Type B pancreatic cell (in vitro differentiated cells): ENCODE measurements around the gene MAVS. TPM values are rescaled to one million over a fixed set of nuclear protein-coding genes. Genes with fewer than 3 reads are reported as not detected.

Source experiments
- DNase-seq: peaks from one replicate; pipeline ENCODE4 v3.0.0; 2021; ENCODE audit warnings: mixed read lengths; ENCODE audit not compliant: unreplicated experiment; ENCODE audit errors: extremely low spot score
- H3K27ac Mint-ChIP-seq: 2 replicates; pipeline ENCODE4 v1.8.0; 2021; ENCODE audit warnings: mild to moderate bottlenecking, mixed read lengths
- H3K27me3 Mint-ChIP-seq: 2 replicates; pipeline ENCODE4 v1.8.0; 2021; ENCODE audit warnings: mixed read lengths
- H3K36me3 Mint-ChIP-seq: 2 replicates; pipeline ENCODE4 v1.8.0; 2021; ENCODE audit warnings: mixed read lengths
- H3K4me1 Mint-ChIP-seq: one replicate; pipeline ENCODE4 v1.8.0; 2021; ENCODE audit warnings: mixed read lengths; ENCODE audit not compliant: unreplicated experiment
- H3K4me3 Mint-ChIP-seq: 2 replicates; pipeline ENCODE4 v1.8.0; 2021; ENCODE audit warnings: mild to moderate bottlenecking, mixed read lengths
- H3K9me3 Mint-ChIP-seq: 2 replicates; pipeline ENCODE4 v1.8.0; 2021; ENCODE audit warnings: mixed read lengths
- total RNA-seq: library from RNA; stranded (reverse); gene quantifications from 2 replicates; pipeline ENCODE4 v1.2.1, GENCODE V29; 2021; ENCODE audit warnings: low replicate concordance
- TF ChIP-seq, protein P1 (sequence below): fragments of 200-600 bp; sonication (generic); conservative IDR thresholded peaks from 2 replicates; pipeline ENCODE4 v1.5.0; 2021; ENCODE audit warnings: antibody characterized with exemption, mild to moderate bottlenecking

The MAVS gene
- total RNA-seq, 1 donor from 2014 or later: 44.5 TPM

DNA sequence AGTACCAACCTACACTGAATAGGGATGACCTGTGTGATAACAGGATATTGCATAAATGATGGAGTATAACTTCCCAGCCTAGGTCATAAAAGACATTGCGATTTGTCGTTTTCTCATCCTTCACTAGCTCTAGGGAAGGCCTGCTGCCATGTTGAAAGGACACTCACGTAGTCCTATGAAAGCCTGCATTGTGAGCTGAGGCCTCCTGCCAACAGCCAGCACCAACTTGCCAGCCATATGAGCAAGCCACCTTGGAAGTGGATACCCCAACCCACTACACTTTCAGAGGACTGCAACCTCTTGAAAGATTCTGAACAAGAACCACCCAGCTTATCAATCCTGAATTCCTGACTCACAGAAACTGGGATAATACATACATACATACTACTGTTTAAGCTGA lies 39.1 kb downstream of the MAVS start:
- peak overlapping the region; percentile 54 for H3K4me3 Mint-ChIP-seq
- no peak for DNase-seq
- no peaks in the 10 kb centered on the region for H3K27me3 Mint-ChIP-seq
- TF ChIP-seq, protein P1, sequence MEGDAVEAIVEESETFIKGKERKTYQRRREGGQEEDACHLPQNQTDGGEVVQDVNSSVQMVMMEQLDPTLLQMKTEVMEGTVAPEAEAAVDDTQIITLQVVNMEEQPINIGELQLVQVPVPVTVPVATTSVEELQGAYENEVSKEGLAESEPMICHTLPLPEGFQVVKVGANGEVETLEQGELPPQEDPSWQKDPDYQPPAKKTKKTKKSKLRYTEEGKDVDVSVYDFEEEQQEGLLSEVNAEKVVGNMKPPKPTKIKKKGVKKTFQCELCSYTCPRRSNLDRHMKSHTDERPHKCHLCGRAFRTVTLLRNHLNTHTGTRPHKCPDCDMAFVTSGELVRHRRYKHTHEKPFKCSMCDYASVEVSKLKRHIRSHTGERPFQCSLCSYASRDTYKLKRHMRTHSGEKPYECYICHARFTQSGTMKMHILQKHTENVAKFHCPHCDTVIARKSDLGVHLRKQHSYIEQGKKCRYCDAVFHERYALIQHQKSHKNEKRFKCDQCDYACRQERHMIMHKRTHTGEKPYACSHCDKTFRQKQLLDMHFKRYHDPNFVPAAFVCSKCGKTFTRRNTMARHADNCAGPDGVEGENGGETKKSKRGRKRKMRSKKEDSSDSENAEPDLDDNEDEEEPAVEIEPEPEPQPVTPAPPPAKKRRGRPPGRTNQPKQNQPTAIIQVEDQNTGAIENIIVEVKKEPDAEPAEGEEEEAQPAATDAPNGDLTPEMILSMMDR: no peak
- peaks cover 22% of the 10 kb centered on the region for H3K36me3 Mint-ChIP-seq
- H3K4me1 Mint-ChIP-seq: peaks cover 22% of the 10 kb centered on the region
- H3K9me3 Mint-ChIP-seq: no peaks in the 10 kb centered on the region
- H3K27ac Mint-ChIP-seq: no peak overlapping the region

DNA sequence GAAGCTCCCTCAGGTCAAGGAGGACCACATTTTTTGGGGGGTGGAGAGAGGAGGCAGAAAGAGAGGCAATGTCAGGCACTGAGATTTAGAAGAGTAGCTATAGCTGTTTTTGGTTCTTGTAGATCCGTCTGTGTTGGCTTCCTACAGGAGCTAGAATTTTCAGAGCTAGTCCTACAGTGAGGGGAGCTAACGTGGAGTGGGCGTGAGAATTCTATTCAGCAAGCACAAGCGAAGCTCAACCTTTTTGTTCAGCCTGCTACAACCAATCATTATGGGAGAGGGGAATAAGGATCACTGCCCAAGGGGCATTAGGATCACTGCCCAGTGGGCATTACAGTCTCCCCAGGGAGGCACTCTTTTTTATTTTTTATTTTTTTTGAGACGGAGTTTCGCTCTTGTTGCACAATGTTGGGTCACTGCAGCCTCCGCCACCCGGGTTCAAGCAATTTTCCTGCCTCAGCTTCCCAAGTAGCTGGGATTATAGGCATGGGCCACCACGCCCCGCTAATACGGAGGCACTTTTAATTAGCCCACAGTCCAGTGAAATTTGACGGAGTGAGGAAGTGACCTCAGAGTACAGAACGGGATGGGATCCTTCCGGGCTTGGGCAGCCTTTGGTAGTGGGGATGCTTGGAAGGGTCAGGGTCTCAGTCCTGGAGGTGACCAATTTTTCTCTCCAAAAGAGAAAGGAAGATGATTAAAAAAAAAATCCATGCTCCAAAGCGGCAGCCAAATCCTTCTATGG lies 41.4 kb downstream of the MAVS start:
- Mint-ChIP-seq H3K27ac (peak overlapping the region; percentile 93), H3K4me1 (peaks cover 39% of the 10 kb centered on the region), H3K4me3 (peak overlapping the region; percentile 98), H3K9me3 (no peaks in the 10 kb centered on the region), H3K36me3 (peaks cover 30% of the 10 kb centered on the region), H3K27me3 (no peaks in the 10 kb centered on the region)
- no peak for DNase-seq
- TF ChIP-seq, protein P1: no peak

DNA sequence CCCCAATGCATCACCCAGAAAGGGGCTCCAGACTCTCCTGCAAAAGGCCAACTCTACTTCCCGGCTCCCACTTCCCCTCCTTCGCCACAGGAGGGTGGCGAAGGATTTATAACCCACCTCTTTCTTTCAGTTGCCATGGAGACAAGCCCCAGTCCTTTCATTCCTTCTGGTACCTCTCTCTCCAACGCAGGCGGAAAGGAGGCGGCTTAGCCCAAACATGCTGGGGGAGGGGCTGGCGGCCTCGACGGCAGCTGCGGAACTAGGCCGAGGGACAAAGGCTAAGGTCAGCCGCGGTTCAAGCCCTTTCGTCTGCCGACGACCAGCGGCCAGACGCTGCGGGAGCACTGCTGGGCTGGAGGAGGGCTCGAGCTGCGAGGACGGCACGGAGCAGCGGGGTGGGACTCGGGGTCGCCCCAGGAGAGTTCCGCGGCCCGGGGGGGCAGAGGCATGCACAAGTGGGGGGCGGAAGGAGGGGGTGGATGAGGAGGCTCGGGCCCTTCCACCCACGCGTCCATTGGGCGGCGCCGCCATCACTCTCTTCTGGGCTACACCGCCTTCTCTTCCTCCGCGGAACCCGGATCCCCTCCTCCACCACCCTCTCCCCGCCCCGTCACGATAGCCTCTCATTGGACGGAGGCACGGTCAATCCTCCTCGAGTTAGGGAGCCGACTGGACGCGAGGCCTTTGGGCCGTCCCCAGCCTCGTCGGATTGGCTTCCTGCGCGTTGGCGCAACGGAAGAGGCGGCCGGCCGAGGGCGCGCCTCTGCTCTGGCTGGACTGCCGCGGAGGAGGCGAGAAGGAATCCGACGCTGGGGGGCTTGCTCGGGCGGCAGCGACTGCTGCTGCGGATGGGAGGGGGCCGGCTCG lies 42.2 kb downstream of the MAVS start, which contains the start of gene PANK2:
Gene PANK2 (plus strand): TSS at position 766 of the 867 bp plus-strand sequence.
- Mint-ChIP-seq H3K27me3 (no peaks in the 10 kb centered on the region), H3K27ac (peak within 1 kb of the TSS; percentile 94), H3K4me1 (peaks cover 45% of the 10 kb centered on the region), H3K9me3 (no peaks in the 10 kb centered on the region), H3K36me3 (peaks cover 34% of the 10 kb centered on the region), H3K4me3 (peak within 1 kb of the TSS; percentile 98)
- peak; percentile 99 for DNase-seq
- TF ChIP-seq, protein P1: peak; percentile 70

DNA sequence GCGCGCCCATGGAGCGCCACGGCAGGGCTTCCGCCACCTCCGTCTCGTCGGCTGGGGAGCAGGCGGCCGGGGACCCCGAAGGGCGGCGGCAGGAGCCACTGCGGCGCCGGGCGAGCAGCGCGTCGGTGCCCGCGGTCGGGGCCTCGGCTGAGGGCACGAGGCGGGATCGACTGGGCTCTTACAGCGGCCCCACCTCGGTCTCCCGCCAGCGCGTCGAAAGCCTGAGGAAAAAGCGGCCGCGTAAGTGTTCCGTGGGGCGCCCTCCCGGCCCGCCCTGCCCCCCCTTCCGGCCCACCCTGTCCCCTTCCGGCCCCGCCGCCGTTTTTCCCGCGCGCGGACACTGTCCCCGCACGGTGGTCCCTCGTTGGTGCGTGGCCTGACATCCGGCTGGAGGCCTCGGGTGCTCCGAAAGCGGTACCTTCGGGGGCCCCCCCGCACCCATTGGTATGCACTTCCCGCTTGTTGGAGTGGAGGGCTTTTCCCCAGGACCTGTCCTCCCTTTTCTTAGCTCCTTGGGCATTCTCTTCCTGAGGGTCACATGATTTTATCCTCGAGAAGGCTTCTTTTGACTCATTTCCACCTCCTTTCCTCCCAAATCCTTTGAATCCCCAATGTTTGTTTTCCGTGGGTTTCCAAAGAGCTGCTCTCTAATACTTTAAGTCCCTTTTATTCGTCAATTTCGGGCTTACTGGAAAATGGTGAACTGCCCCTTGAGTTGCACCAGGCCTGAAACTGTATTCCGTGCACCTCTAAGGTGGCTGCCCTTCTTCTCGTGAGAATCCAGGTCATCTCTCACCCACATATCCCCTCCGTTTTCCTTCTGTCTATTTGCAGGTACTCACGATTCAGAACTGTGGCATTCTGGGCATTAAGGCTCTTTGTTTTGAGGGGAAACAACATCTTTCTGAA lies 43.1 kb downstream of the MAVS start:
- Mint-ChIP-seq H3K27me3 (no peaks in the 10 kb centered on the region), H3K4me3 (peak overlapping the region; percentile 98), H3K36me3 (peaks cover 36% of the 10 kb centered on the region), H3K4me1 (peaks cover 48% of the 10 kb centered on the region), H3K9me3 (no peaks in the 10 kb centered on the region), H3K27ac (peak overlapping the region; percentile 94)
- DNase-seq: no peak
- TF ChIP-seq, protein P1: peak; percentile 9

DNA sequence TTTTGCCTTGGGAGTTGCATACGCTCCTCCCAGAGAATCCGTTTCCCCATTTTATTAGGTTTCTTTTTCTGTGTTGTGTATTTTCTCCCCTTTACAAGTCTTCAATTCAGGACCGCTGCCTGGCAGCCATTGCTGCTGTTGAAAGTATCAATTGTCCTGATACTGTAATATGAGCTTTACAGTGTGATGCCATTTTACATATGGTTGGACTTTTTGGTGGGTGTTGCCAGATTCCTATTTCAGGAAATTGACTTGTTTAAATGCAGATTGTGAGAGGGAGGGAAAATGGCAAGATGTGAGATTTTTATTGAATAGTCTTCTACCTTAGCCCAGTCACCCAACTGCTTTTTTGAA lies 43.7 kb downstream of the MAVS start:
- TF ChIP-seq, protein P1: no peak
- Mint-ChIP-seq H3K4me1 (peaks cover 50% of the 10 kb centered on the region), H3K4me3 (peak overlapping the region; percentile 94), H3K36me3 (peaks cover 38% of the 10 kb centered on the region), H3K27ac (peak overlapping the region; percentile 94), H3K27me3 (no peaks in the 10 kb centered on the region), H3K9me3 (no peaks in the 10 kb centered on the region)
- no peak for DNase-seq
